ENCODE results near the gene KRTAP4-6. TPM values are rescaled to one million over a fixed set of nuclear protein-coding genes. Genes with fewer than 3 reads are reported as not detected.

Gene KRTAP4-6
- total and polyA plus RNA-seq, 2 of the 4 experiments (the other 2 are of a cell fraction), result not detected

DNA sequence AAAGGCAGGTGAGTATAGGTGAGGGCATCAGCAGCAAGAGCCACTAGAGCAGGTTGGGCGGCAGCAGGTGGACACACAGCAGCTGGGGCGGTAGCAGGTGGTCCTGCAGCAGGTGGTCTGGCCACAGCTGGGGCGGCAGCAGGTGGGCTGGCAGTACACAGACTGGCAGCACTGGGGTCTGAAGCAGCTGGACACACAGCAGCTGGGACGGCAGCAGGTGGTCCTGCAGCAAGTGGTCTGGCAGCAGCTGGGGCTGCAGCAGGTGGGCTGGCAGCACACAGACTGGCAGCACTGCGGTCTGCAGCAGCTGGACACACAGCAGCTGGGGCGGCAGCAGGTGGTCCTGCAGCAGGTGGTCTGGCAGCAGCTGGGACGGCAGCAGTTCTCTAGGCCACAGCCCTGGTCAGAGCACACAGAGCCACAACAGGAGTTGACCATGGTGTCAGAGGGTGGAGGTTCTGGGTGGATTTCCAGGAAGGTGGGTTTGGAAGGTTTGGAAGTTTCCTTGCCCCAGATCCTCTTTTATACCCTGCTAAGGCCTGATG, 37.5 kb upstream of the KRTAP4-6 start, which contains the start of gene KRTAP4-2:
Gene KRTAP4-2 (minus strand): TSS at position 495 of the 545 bp plus-strand sequence. CDS start 57 bp downstream, at position 438.
- 0 out of 3 replicates have a peak within 1 kb of the TSS, but pooled peaks have one; percentile 38 for H2BK15ac ChIP-seq (ENCODE audit: low read depth, low read length)
- H3K9ac ChIP-seq (ENCODE audit: low read depth, low read length), result no peak within 1 kb of the TSS
- no peak within 1 kb of the TSS for H3K27ac ChIP-seq (ENCODE audit: insufficient read depth, low read length)
- dilution Hi-C loops (cut with HindIII; ENCODE audit: low sequenced_read_pairs, unreplicated experiment) (no loop called here), in situ Hi-C loops (cut with MboI; ENCODE audit: low sequenced_read_pairs) (no loop called here), intact Hi-C loops (cut with micrococcal nuclease) (no loop called here)
- H3K9me1 ChIP-seq (ENCODE audit: insufficient read depth, low read length), result no peaks in the 10 kb centered on the region; the same call in 1 of the 2 replicates
- CTCF ChIA-PET, result no interaction called here
- no peak within 1 kb of the TSS for H4K91ac ChIP-seq (ENCODE audit: insufficient read depth, low read depth, low read length)
- H3K4me3 ChIP-seq (ENCODE audit: insufficient read depth, low read depth, low read length), result no peak within 1 kb of the TSS
- peaks cover 3% of the 10 kb centered on the region; the same call in 1 of the 2 replicates for H3K4me1 ChIP-seq (ENCODE audit: control insufficient read depth, insufficient read depth, low read length)
- H4K20me1 ChIP-seq (ENCODE audit: insufficient read depth, low read length), result no peaks in the 10 kb centered on the region
- 92% methylated on average over 2 of the region's 7 CpGs; no CpG with 5 or more reads in 1 of the 2 experiments for WGBS, 2 experiments (ENCODE audit: extremely low coverage in 2 of 2, insufficient read length in 1 of 2)
- H2BK5ac ChIP-seq (ENCODE audit: low read depth, low read length, poor library complexity, severe bottlenecking), result peak within 1 kb of the TSS; percentile 75
- H2AFZ ChIP-seq (replicated peaks; ENCODE audit: low read length, poor library complexity), result peak within 1 kb of the TSS; percentile 71
- H2AK9ac ChIP-seq (replicated peaks; ENCODE audit: low read depth, low read length, poor library complexity), result no peak within 1 kb of the TSS
- H3K4me2 ChIP-seq (ENCODE audit: low read depth, low read length), result no peak within 1 kb of the TSS
- H4K8ac ChIP-seq (ENCODE audit: low read depth in 2 of 2, low read length in 2 of 2), result peak within 1 kb of the TSS in 1 of 2 experiments; percentile 68; a peak in 1 of 4 replicates
- H3K18ac ChIP-seq (ENCODE audit: low read depth, low read length), result peak within 1 kb of the TSS; percentile 75; the same call in 1 of the 2 replicates
- peak within 1 kb of the TSS; percentile 57; the same call in 1 of the 2 replicates for H3K4ac ChIP-seq (ENCODE audit: low read depth, low read length)
- H2BK20ac ChIP-seq (ENCODE audit: low read depth, low read length), result no peak within 1 kb of the TSS
- peak within 1 kb of the TSS; percentile 51; the same call in 1 of the 2 replicates for H4K5ac ChIP-seq (ENCODE audit: low read depth, low read length)
- DNase-seq, result no peak
- POLR2A ChIA-PET (ENCODE audit: unreplicated experiment), result interaction anchor here (0.7 kb wide), 1 partner anchor 154 kb away, joined by 3 read pairs; no protein-coding TSS in a partner anchor
- ATAC-seq (ENCODE audit: low read depth), result no peak
- H2BK120ac ChIP-seq (ENCODE audit: low read depth, low read length), result peak within 1 kb of the TSS; percentile 21; the same call in 1 of the 2 replicates
- H3K36me3 ChIP-seq (ENCODE audit: control insufficient read depth, insufficient read depth, low read length), result no peaks in the 10 kb centered on the region
- no peaks in the 10 kb centered on the region for H3K9me3 ChIP-seq (ENCODE audit: control insufficient read depth, insufficient read depth, low read length)
- no TSS peak for BruUV-seq (replicated peaks)
- peak within 1 kb of the TSS; percentile 44; the same call in 1 of the 2 replicates for H2AK5ac ChIP-seq (ENCODE audit: low read depth, low read length)
- no peaks in the 10 kb centered on the region; the same call in 1 of the 2 replicates for H3K27me3 ChIP-seq (ENCODE audit: control insufficient read depth, insufficient read depth, low read length)
- no peaks in the 10 kb centered on the region for H3K79me1 ChIP-seq (ENCODE audit: low read depth in 1 of 2, low read length in 2 of 2)
- peak within 1 kb of the TSS; percentile 72; the same call in 1 of the 2 replicates for H3K14ac ChIP-seq (replicated peaks; ENCODE audit: low read depth, low read length)
- H3K23ac ChIP-seq (ENCODE audit: low read depth, low read length), result 0 out of 2 replicates have a peak within 1 kb of the TSS, but pooled peaks have one; percentile 8
- no peak within 1 kb of the TSS for H3K56ac ChIP-seq (ENCODE audit: extremely low read depth, insufficient read depth, low read length)
- TF ChIP-seq MXI1 (IDR thresholded peaks at IDR 0.05; ENCODE audit: borderline replicate concordance, low read depth, low read length), result no peak
- TF ChIP-seq NFE2L2 (IDR thresholded peaks at IDR 0.05; ENCODE audit: low read depth, low read length), result no peak
- TF ChIP-seq, protein P1, sequence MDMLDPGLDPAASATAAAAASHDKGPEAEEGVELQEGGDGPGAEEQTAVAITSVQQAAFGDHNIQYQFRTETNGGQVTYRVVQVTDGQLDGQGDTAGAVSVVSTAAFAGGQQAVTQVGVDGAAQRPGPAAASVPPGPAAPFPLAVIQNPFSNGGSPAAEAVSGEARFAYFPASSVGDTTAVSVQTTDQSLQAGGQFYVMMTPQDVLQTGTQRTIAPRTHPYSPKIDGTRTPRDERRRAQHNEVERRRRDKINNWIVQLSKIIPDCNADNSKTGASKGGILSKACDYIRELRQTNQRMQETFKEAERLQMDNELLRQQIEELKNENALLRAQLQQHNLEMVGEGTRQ (IDR thresholded peaks at IDR 0.05; ENCODE audit: low read depth, low read length), result no peak
- TF ChIP-seq, protein P2, sequence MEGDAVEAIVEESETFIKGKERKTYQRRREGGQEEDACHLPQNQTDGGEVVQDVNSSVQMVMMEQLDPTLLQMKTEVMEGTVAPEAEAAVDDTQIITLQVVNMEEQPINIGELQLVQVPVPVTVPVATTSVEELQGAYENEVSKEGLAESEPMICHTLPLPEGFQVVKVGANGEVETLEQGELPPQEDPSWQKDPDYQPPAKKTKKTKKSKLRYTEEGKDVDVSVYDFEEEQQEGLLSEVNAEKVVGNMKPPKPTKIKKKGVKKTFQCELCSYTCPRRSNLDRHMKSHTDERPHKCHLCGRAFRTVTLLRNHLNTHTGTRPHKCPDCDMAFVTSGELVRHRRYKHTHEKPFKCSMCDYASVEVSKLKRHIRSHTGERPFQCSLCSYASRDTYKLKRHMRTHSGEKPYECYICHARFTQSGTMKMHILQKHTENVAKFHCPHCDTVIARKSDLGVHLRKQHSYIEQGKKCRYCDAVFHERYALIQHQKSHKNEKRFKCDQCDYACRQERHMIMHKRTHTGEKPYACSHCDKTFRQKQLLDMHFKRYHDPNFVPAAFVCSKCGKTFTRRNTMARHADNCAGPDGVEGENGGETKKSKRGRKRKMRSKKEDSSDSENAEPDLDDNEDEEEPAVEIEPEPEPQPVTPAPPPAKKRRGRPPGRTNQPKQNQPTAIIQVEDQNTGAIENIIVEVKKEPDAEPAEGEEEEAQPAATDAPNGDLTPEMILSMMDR (conservative IDR thresholded peaks at IDR 0.05; ENCODE audit: low read depth, low read length), result no peak
- no peak for TF ChIP-seq BHLHE40 (IDR thresholded peaks at IDR 0.05; ENCODE audit: low read depth, low read length)
- no peak for TF ChIP-seq CEBPB (IDR thresholded peaks at IDR 0.05; ENCODE audit: low read depth, low read length)
- TF ChIP-seq FOS (IDR thresholded peaks at IDR 0.05; ENCODE audit: low read depth, low read length), result no peak
- no peak for TF ChIP-seq SMC3 (IDR thresholded peaks at IDR 0.05; ENCODE audit: low read depth, low read length)
- TF ChIP-seq, protein P3, sequence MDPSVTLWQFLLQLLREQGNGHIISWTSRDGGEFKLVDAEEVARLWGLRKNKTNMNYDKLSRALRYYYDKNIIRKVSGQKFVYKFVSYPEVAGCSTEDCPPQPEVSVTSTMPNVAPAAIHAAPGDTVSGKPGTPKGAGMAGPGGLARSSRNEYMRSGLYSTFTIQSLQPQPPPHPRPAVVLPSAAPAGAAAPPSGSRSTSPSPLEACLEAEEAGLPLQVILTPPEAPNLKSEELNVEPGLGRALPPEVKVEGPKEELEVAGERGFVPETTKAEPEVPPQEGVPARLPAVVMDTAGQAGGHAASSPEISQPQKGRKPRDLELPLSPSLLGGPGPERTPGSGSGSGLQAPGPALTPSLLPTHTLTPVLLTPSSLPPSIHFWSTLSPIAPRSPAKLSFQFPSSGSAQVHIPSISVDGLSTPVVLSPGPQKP (IDR thresholded peaks at IDR 0.05; ENCODE audit: borderline replicate concordance, low read depth, low read length), result no peak
- no peak for TF ChIP-seq POLR2A (IDR thresholded peaks at IDR 0.05; ENCODE audit: low read depth, low read length)
- TF ChIP-seq RFX5 (IDR thresholded peaks at IDR 0.05; ENCODE audit: low read depth, low read length), result no peak
- TF ChIP-seq CHD1 (IDR thresholded peaks at IDR 0.05; ENCODE audit: low read depth, low read length), result no peak
- TF ChIP-seq RCOR1 (IDR thresholded peaks at IDR 0.05; ENCODE audit: insufficient replicate concordance, low read length), result no peak
